ENCODE measurements around the gene ADAMTS6.
"Not testable (repeated sequence)": the region's sequence is repeated elsewhere in the genome, so short reads cannot be mapped to it uniquely, and the experiment has no call there.

Gene ADAMTS6

GRCh38 chr5:65474130-65474711, 7.5 kb downstream of the ADAMTS6 start:
- no peak for DNase-seq (ENCODE audit: low read depth)

GRCh38 chr5:65468633-65469032, 13.1 kb downstream of the ADAMTS6 start:
- no peak for DNase-seq (ENCODE audit: low read depth)

GRCh38 chr5:65462139-65462705, 19.5 kb downstream of the ADAMTS6 start:
- DNase-seq (ENCODE audit: low read depth) = no peak

- DNase-seq (ENCODE audit: low read depth) = no peak
Measured at GRCh38 chr5:65461490-65461889, 20.2 kb downstream of the ADAMTS6 start.

- DNase-seq (ENCODE audit: low read depth) = no peak
Measured at GRCh38 chr5:65459995-65460394, 21.7 kb downstream of the ADAMTS6 start.

- DNase-seq (ENCODE audit: low read depth) = no peak
Measured at GRCh38 chr5:65455064-65455463, 26.7 kb downstream of the ADAMTS6 start.

- DNase-seq (ENCODE audit: low read depth) = no peak
Measured at GRCh38 chr5:65451436-65451835, 30.3 kb downstream of the ADAMTS6 start.

GRCh38 chr5:65446682-65447081, 35.0 kb downstream of the ADAMTS6 start:
- no peak for DNase-seq (ENCODE audit: low read depth)

GRCh38 chr5:65441800-65442199, 39.9 kb downstream of the ADAMTS6 start:
- no peak for DNase-seq (ENCODE audit: low read depth)

GRCh38 chr5:65440456-65440855, 41.3 kb downstream of the ADAMTS6 start:
- no peak for DNase-seq (ENCODE audit: low read depth)

- DNase-seq (ENCODE audit: low read depth) = no peak
Measured at GRCh38 chr5:65434122-65434521, 47.6 kb downstream of the ADAMTS6 start.

- DNase-seq (ENCODE audit: low read depth) = no peak
Measured at GRCh38 chr5:65426656-65427055, 55.1 kb downstream of the ADAMTS6 start.

- no peak for DNase-seq (ENCODE audit: low read depth)
Measured at GRCh38 chr5:65423623-65424022, 58.1 kb downstream of the ADAMTS6 start.

- no peak for DNase-seq (ENCODE audit: low read depth)
Measured at GRCh38 chr5:65418661-65419060, 63.1 kb downstream of the ADAMTS6 start.

- DNase-seq (ENCODE audit: low read depth) = no peak
Measured at GRCh38 chr5:65413822-65414221, 67.9 kb downstream of the ADAMTS6 start.

GRCh38 chr5:65412842-65413241, 68.9 kb downstream of the ADAMTS6 start:
- DNase-seq (ENCODE audit: low read depth) = no peak

GRCh38 chr5:65411356-65411755, 70.4 kb downstream of the ADAMTS6 start:
- DNase-seq (ENCODE audit: low read depth) = no peak

- DNase-seq (ENCODE audit: low read depth) = no peak
Measured at GRCh38 chr5:65395526-65396155, 86.1 kb downstream of the ADAMTS6 start.

- no peak for DNase-seq (ENCODE audit: low read depth)
Measured at GRCh38 chr5:65394087-65394486, 87.6 kb downstream of the ADAMTS6 start.

- no peak for DNase-seq (ENCODE audit: low read depth)
Measured at GRCh38 chr5:65391591-65391990, 90.1 kb downstream of the ADAMTS6 start.

- DNase-seq (ENCODE audit: low read depth) = no peak
Measured at GRCh38 chr5:65390208-65390607, 91.5 kb downstream of the ADAMTS6 start.

- DNase-seq (ENCODE audit: low read depth) = no peak
Measured at GRCh38 chr5:65383859-65384258, 97.9 kb downstream of the ADAMTS6 start.

- DNase-seq (ENCODE audit: low read depth) = no peak
Measured at GRCh38 chr5:65382582-65382981, 99.1 kb downstream of the ADAMTS6 start.

- not testable (repeated sequence) for DNase-seq (ENCODE audit: low read depth)
Measured at GRCh38 chr5:65370505-65370904, 111.2 kb downstream of the ADAMTS6 start.
